ENCODE measurements around the gene CELF5. TPM values are rescaled to one million over a fixed set of nuclear protein-coding genes. Genes with fewer than 3 reads are reported as not detected.

Gene CELF5
- total RNA-seq, 2 donors from 2014 or later, result 2.6 to 3.5 TPM

- no peak overlapping the region for H3K4me3 ChIP-seq (ENCODE audit: low read length)
- H3K36me3 ChIP-seq (ENCODE audit: control insufficient read depth, insufficient read depth, low read length), result peaks cover 7% of the 10 kb centered on the region
- H3K4me1 ChIP-seq (ENCODE audit: control insufficient read depth, insufficient read depth, low read length), result no peaks in the 10 kb centered on the region
- H3K9me3 ChIP-seq (ENCODE audit: control insufficient read depth, low read length), result no peaks in the 10 kb centered on the region
- no peak overlapping the region for H3K27ac ChIP-seq (ENCODE audit: low read depth, low read length)
- Mint-ChIP-seq H3K9me3 (no peaks in the 10 kb centered on the region), H3K27ac (no peak overlapping the region), H3K27me3 (ENCODE audit: insufficient read depth) (no peaks in the 10 kb centered on the region), H3K4me3 (no peak overlapping the region), H3K4me1 (no peaks in the 10 kb centered on the region), H3K36me3 (ENCODE audit: low read depth) (peaks cover 23% of the 10 kb centered on the region)
- no peaks in the 10 kb centered on the region for H3K27me3 ChIP-seq (ENCODE audit: control insufficient read depth, insufficient read depth, low read length, poor library complexity, severe bottlenecking)
- no peak for TF ChIP-seq CTCF (conservative IDR thresholded peaks at IDR 0.05)
- 94 to 97% methylated on average over 31 to 42 of the region's 42 CpGs for WGBS, 2 experiments (ENCODE audit: insufficient coverage in 1 of 2, insufficient read length in 1 of 2)
- DNase-seq, result no peak
- no peak overlapping the region for H3K9ac ChIP-seq (ENCODE audit: extremely low read depth, low read length, poor library complexity, severe bottlenecking)
These were observed 28.2 kb upstream of the CELF5 start for GRCh38 chr19:3196064-3196932.

GRCh38 chr19:3196933-3197205 is 27.6 kb upstream of the CELF5 start:
- H3K4me1 Mint-ChIP-seq, result no peaks in the 10 kb centered on the region
- no peak for DNase-seq
- H3K9me3 Mint-ChIP-seq, result no peaks in the 10 kb centered on the region
- Histone ChIP-seq H3K27me3 (ENCODE audit: control insufficient read depth, insufficient read depth, low read length, poor library complexity, severe bottlenecking) (no peaks in the 10 kb centered on the region), H3K4me1 (ENCODE audit: control insufficient read depth, insufficient read depth, low read length) (no peaks in the 10 kb centered on the region), H3K36me3 (ENCODE audit: control insufficient read depth, insufficient read depth, low read length) (peaks cover 7% of the 10 kb centered on the region), H3K27ac (ENCODE audit: low read depth, low read length) (no peak overlapping the region), H3K4me3 (ENCODE audit: low read length) (no peak overlapping the region), H3K9ac (ENCODE audit: extremely low read depth, low read length, poor library complexity, severe bottlenecking) (no peak overlapping the region), H3K9me3 (ENCODE audit: control insufficient read depth, low read length) (no peaks in the 10 kb centered on the region)
- no peaks in the 10 kb centered on the region for H3K27me3 Mint-ChIP-seq (ENCODE audit: insufficient read depth)
- TF ChIP-seq CTCF (conservative IDR thresholded peaks at IDR 0.05), result no peak
- peaks cover 24% of the 10 kb centered on the region for H3K36me3 Mint-ChIP-seq (ENCODE audit: low read depth)
- no peak overlapping the region for H3K27ac Mint-ChIP-seq
- 90 to 91% methylated on average over 11 to 14 of the region's 14 CpGs for WGBS, 2 experiments (ENCODE audit: insufficient coverage in 1 of 2, insufficient read length in 1 of 2)
- H3K4me3 Mint-ChIP-seq, result no peak overlapping the region

- no peak overlapping the region for H3K27ac Mint-ChIP-seq
- no peak overlapping the region for H3K4me3 Mint-ChIP-seq
- no peak for DNase-seq
- H3K4me1 ChIP-seq (ENCODE audit: control insufficient read depth, insufficient read depth, low read length), result no peaks in the 10 kb centered on the region
- H3K9ac ChIP-seq (ENCODE audit: extremely low read depth, low read length, poor library complexity, severe bottlenecking), result no peak overlapping the region
- H3K4me1 Mint-ChIP-seq, result no peaks in the 10 kb centered on the region
- no peak overlapping the region for H3K4me3 ChIP-seq (ENCODE audit: low read length)
- peaks cover 24% of the 10 kb centered on the region for H3K36me3 Mint-ChIP-seq (ENCODE audit: low read depth)
- WGBS, 2 experiments (ENCODE audit: insufficient coverage in 1 of 2, insufficient read length in 1 of 2), result 96 to 97% methylated on average over 35 to 42 of the region's 43 CpGs
- H3K27me3 Mint-ChIP-seq (ENCODE audit: insufficient read depth), result no peaks in the 10 kb centered on the region
- no peaks in the 10 kb centered on the region for H3K9me3 ChIP-seq (ENCODE audit: control insufficient read depth, low read length)
- no peak for TF ChIP-seq CTCF (conservative IDR thresholded peaks at IDR 0.05)
- no peaks in the 10 kb centered on the region for H3K9me3 Mint-ChIP-seq
- peaks cover 7% of the 10 kb centered on the region for H3K36me3 ChIP-seq (ENCODE audit: control insufficient read depth, insufficient read depth, low read length)
- no peaks in the 10 kb centered on the region for H3K27me3 ChIP-seq (ENCODE audit: control insufficient read depth, insufficient read depth, low read length, poor library complexity, severe bottlenecking)
- no peak overlapping the region for H3K27ac ChIP-seq (ENCODE audit: low read depth, low read length)
These were observed 25.4 kb upstream of the CELF5 start for GRCh38 chr19:3198901-3199700.

Measured in endodermal cell (in vitro differentiated cells).